GM19455 (cell line): ENCODE measurements around the gene OSBPL10.
"Not testable (repeated sequence)": the region's sequence is repeated elsewhere in the genome, so short reads cannot be mapped to it uniquely, and the experiment has no call there.

ENCODE experiments used
- ATAC-seq: cut with Tn5 transposase; IDR thresholded peaks from one replicate; pipeline ENCODE4 v1.9.1; 2021; ENCODE audit not compliant: unreplicated experiment

Gene OSBPL10, protein sequence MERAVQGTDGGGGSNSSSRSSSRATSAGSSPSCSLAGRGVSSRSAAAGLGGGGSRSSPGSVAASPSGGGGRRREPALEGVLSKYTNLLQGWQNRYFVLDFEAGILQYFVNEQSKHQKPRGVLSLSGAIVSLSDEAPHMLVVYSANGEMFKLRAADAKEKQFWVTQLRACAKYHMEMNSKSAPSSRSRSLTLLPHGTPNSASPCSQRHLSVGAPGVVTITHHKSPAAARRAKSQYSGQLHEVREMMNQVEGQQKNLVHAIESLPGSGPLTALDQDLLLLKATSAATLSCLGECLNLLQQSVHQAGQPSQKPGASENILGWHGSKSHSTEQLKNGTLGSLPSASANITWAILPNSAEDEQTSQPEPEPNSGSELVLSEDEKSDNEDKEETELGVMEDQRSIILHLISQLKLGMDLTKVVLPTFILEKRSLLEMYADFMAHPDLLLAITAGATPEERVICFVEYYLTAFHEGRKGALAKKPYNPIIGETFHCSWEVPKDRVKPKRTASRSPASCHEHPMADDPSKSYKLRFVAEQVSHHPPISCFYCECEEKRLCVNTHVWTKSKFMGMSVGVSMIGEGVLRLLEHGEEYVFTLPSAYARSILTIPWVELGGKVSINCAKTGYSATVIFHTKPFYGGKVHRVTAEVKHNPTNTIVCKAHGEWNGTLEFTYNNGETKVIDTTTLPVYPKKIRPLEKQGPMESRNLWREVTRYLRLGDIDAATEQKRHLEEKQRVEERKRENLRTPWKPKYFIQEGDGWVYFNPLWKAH

DNA sequence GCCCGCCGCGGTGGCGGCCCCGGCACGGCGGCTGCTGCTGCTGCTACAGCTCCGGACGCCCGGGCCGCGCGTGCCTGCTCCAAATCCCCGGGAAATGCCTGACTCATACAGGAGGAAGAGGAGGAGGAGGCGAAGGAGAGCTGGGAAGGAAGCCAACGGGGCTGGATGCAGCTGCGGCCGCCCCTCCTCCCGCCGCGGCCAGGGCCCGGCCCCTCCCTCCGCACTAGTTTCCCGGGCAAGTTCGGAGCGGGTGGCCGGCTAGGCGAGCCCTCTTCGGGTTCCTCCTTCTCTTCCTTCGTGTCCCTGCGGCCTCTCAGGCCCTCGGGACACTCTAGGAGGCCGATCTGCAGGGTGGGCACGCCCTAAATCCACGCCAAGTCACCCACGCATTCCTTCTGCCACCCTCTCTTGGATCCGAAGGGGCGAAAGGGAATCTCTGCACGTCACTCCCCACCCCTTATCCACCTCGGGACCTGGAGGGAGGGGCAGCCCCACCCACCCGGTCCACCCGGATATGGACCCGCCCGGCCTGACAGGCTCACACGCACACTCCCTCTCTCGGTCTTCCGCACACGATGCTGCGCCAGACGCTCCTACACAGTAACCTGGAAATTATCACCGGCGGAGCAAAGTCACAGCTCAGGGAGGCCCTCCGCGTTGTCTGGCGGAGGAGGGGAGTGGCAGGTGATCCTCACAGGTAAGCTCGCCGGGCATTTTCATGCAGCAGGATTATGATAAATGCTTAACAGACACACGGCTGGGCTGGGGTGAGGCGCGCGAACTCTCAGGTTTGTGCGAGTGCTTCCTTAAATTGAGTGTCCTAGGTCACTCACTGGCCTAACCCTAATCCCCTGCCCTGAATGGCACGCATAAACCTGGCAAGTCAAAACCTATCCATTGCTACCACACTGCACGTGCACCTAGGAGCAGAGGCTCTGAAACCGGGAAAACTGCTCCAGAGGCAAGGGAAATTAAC is at the start of gene OSBPL10, which contains the start of gene ZNF860:
Gene OSBPL10, minus strand, starts transcription at position 57 of the 976 bp plus-strand sequence. CDS start 83 bp downstream, outside the sequence.
Gene ZNF860, plus strand, starts transcription at position 545 of the 976 bp plus-strand sequence. CDS start 7,330 bp downstream, outside the sequence.
- peak; percentile 34 for ATAC-seq

DNA sequence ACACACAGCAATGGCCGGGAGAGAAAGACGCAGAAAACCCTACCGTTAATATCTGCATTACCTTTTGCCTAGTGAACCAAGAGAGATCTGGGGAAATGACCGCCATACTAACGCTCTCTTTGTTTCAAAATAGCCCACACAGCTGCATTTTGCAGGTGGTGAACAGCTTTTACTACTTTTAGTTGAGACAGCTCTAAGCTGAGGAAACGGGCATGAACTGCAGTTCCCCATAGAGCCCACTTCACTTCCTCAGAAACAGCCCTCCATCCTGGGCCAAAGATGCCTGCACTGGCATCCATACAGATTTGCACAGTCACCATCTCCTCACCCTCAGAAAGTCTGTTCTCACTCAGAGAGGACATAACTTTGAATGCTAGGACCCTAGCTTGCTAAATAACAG is 45.5 kb upstream of the OSBPL10 start:
- no peak for ATAC-seq

DNA sequence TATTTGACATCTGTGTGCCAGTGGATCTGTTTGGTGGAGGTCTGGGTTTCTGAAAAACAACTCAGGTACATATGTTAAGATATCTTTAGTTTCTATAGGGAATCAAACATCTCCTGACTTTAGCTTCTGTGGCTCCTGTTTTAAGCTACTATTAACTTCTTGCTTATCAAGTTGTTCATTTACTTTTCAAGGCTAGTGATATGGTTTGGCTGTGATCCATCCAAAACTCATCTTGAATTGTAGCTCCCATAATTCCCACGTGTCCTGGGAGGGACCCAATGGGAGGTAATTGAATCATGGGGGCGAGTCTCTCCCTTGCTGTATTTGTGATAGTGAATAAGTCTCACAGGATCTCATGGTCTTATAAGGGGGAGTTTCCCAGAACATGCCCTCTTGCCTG is 41.9 kb upstream of the OSBPL10 start:
- no peak for ATAC-seq

DNA sequence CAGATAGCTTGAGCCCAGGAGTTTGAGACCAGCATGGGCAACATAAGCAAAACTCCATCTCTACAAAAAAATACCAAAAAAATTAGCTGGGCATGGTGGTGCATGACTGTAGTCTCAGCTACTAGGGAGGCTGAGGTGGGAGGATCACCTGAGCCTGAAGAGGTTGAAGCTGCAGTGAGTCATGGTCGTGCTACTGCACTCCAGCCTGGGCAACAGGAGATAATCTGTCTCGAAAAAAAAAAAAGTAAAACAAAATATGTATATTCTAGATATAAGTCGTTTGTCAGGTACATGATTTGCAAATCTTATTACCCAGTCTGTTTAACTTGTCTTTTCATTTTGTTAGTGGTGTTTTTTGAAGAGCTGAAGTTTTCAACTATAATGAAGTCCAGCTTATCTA is 40.7 kb upstream of the OSBPL10 start:
- no peak for ATAC-seq

DNA sequence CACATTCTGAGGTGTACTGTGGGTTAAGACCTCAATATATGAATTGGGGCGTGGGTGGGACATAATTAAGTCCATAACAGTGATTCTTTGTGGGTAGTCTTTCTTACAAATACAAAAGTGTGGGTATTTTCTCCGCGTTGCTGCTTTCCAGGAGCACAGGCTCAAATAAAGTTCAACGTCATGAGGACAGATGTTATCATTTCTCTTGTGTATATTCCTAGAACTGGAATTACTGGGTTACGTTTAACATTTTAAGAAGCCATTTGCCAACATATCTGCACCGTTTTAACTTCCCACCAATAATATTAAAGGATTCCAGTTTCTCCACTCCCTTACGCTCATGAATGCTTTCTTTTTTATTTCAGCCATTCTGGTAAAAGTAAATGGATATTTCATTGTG is 40.1 kb upstream of the OSBPL10 start:
- ATAC-seq, result no peak

DNA sequence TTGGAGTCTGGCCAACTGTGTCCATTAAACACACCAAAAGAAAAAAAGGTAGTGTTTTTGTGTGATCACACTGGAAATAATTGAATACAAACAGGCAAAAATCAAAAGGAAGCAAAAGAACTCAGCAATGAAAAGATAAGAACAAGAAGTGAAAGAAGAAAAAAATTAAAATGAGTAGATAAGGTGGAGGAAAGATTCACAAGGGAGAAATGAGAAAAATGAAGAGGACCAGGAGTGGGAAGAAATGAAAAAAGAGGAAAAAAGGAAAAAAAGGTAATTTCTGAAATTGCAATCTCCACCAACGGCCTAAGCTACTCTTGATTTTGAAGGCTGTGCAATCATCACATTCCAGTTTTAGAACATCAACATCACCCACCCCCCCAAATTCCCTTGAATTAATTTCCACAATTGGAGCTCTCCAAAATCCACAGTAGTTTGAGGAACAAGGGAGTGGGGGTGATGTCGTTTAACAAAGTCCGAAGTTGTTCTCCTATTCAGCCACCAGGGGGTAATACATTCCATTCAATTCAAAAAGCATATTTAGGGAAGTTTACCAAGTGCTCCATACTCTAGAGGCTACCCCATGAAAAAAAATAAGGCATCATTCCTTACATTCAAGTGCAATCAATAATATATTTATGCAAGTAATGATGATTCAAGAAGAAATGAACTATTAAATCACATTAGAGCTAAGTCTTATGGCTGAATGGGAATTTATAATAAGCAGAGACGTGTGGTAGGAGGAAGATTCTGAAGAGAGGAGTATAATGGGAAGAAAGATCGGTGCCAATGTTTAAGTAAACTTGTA is 37.9 kb upstream of the OSBPL10 start:
- ATAC-seq, result peak; percentile 63

DNA sequence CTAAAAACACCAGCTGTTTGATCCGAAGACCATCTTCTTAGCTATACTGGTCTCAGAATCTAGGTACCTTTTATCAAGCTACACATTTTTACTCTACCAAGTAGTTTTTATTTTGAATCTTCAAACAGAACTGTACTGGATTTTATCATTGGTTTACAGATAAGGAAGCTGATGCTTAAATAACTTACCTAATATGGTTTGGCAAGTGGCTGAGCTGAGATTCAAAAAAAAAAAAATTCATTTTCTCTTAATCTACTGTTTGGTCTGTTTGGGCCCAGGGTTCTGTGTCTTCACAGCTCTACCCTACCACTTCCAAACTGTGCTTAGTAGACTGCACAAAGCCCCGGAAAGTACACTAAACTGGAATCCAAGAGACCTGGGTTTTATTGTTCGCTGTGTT is 36.2 kb upstream of the OSBPL10 start:
- no peak for ATAC-seq

DNA sequence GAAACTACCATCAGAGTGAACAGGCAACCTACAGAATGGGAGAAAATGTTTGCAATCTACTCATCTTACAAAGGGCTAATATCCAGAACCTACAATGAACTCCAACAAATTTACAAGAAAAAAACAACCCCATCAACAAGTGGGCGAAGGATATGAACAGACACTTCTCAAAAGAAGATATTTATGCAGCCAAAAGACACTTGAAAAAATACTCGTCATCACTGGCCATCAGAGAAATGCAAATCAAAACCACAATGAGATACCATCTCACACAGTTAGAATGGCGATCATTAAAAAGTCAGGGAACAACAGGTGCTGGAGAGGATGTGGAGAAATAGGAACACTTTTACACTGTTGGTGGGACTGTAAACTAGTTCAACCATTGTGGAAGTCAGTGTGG is 34.6 kb upstream of the OSBPL10 start:
- ATAC-seq, result not testable (repeated sequence)

DNA sequence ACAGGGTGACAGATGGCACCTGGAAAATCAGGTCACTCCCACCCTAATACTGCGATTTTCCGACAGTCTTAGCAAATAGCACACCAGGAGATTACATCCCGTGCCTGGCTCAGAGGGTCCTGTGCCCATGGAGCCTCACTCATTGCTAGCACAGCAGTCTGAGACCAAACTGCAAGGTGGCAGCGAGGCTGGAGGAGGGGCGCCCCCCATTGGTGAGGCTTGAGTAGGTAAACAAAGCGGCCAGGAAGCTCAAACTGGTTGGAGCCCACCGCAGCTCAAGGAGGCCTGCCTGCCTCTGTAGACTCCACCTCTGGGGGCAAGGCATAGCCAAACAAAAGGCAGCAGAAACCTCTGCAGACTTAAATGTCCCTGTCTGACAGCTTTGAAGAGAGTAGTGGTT is 29.6 kb upstream of the OSBPL10 start:
- ATAC-seq, result not testable (repeated sequence)

DNA sequence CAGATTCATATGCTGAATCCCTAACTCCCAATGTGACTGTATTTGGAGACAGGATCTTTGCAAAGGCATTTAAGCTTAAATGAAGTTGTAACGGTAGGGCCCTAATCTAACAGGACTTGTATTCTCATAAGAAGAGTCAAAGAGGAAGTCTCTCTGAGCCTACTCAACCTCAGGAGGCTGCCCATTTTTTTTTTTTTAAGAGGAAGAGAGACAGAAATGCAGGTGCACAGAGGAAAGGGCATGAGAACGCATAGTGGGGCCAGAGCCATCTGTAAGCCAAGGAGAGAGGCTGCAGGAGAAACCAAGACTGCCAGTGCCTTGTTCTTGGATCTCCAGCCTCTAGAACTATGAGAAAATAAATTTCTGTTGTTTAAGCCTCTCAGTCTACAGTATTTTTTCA is 28.9 kb upstream of the OSBPL10 start:
- no peak for ATAC-seq

DNA sequence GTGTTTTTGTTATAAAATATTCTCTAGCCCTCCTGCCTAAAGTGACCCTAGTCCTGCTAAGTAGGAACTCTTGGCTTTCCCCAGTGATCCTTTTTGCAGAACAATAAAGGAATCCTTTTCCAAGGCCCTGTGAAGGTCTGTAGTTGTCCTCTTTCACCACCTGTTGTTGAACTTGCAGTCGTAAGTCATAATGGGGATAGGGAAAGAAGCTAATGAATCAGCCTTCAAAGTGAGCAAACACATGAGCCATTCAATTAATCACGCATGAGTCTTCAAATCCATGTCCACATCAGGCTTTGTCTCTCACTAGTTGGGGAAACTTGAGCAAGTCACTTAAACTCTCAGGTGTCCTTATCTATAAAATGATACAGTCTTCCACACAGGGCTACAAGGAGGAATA is 28.0 kb upstream of the OSBPL10 start:
- ATAC-seq, result no peak

DNA sequence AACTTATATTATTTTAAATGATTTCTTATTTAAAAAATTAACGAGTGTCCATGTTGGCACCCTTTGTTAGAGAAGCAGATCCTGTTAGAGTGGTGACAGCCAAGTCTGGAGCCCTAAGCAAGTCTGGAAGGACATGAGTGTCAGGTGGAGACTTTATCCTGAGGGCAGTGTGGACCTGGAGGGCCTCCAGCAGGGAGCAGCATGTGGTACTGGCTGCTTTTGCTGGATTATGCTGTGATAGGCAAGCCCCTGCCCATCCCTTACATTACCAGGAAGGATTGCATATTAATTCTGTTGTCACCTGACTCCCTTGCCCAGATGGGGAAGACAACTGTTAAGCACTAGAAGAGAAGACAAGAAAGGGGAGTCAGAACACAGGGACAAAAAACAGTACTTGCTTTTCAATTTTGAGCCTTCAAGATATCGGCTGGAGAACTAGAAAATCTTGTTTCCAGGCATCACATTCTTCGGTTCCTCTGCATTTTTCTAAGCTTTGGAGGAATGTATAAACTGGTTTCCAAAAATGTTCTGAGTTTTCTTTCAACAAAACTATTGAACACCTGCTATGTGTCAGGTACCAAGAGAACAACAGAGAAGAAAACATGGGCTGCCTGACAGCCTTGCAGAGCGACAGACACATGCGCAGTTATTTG is 23.2 kb upstream of the OSBPL10 start:
- no peak for ATAC-seq

DNA sequence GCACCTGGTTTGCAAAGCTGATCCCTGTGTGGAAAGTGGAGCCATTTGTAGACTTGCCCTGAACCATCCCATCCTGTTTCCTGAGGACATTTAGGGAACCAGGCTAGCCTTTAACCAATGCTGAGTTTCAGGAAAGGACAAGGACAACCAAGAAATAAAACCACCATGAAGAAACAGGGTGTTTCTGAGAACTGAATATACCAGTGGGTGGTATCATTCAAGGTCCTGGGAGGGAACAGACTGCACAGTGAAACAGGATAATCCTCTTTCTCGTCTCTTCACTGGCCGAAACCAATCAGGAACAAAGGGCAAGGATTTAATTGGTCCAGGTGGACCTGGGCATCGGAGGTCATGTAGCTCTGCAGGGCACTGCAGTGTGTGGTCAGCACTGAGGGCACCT is 22.3 kb upstream of the OSBPL10 start:
- no peak for ATAC-seq

DNA sequence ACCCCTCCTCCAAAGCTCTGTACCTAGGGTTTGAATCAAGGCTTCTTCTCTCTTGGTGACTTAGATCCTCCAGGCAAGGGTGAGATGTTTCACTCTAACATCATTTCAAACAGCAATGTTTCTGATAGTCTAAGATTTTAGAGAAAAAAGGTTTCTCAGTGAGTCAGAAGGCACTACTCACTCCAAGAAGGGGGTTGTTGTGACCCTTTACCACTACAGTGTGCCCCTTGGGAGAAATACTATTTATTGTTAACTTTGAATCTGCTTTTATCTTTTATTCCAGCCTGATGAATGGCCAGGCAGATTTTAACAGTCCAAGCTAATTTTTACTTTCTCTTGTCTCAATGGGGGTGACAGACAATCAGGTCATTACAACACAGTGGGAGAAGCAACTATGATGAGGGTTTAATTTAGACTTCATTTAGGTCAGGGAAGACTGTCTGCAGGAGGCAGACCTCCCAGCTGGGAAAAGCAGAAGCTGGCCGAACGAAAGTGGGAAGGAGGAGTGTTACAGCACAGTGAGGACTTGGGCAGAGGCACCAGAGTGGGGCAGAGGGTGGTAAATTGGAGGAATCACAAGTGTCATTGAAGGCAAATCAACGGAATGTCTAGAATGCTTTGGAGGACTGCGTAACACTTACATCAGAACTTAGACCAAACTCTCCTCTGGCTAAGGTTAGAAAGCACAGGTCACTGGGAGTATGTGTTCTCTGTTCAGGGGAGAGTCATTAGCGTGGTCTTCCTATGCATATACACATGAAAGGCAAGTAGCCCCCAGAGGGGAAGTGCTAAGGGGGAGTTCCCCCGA is 21.7 kb upstream of the OSBPL10 start:
- no peak for ATAC-seq

DNA sequence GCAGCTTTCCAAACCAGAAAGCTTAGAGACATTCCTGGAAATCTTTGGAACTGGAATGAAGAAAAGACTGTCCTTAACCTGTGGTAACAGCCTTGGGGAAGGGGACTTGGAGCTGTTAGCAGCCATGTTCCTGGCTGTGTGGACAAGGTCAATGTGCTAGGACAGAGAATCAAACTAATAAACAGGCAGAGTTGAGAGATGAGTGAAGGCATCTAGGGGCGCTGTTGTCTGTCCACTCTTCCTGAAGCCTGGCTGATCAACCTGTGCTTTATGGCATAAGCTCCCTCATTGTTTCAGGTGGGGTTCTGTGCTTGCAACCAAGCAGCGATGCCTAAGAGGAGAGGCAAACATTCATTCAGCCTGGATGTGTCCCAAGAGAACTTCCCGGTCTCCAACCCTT is 19.8 kb upstream of the OSBPL10 start:
- no peak for ATAC-seq

DNA sequence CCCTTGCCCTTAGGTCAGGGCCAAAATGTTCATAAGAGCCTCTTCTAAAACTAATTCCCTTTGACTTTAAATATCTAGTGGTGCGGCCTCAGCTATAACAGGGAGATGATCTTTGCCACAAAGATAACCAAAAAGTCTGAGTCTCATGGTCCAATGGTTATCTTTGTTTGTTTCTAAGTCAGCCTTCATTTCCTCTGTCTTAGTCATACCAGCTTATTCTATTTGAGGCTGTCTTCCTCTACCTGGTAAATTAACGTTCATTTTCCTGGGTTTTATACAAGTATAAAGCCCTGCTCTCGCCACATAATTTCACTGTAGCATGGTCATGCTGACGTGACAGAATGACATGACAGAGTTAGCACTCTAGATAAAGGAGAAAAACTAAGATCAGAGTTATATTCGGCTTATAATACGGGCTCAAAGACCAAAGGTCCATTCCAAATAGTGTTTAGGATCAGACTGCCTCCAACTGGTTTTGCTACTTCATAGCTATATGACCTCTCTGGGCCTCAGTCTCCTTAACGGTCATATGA is 18.9 kb upstream of the OSBPL10 start:
- ATAC-seq, result no peak

DNA sequence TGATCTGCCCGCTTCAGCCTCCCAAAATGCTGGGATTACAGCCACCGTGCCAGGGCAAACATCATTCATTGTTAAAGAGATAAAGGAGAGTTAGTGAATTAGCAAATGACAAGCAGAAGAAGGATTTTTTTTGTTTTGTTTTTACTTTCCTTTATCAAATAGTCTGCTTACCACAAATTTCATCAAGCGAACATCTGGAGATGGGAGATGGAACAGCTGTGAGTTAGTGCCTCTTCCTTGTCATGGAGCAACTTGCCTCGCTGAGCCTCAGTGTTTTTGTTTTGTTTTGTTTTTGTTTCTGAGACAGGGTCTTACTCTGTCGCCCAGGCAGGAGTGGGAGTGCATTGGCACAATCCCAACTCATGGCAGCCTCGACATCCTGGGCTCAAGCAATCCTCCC is 16.4 kb upstream of the OSBPL10 start:
- ATAC-seq, result no peak

DNA sequence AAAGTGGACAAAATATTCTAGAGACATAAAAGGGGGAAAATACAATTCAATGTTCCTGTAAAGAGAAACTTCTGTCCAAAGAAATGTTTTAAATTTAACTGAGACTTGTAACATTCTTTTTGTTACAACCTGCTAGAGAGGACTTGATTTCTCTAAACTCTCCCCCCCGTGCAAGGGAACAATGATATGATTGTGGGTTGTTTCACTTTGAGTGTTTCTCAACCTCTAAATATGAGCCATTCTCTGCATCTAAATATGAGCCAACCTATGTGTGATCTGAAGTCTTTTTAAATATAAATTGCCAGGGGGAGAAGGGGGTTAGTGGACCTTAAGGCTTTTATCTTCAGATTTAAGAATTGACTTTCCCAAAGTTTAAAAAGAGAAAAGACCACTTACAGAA is 15.1 kb upstream of the OSBPL10 start:
- no peak for ATAC-seq

DNA sequence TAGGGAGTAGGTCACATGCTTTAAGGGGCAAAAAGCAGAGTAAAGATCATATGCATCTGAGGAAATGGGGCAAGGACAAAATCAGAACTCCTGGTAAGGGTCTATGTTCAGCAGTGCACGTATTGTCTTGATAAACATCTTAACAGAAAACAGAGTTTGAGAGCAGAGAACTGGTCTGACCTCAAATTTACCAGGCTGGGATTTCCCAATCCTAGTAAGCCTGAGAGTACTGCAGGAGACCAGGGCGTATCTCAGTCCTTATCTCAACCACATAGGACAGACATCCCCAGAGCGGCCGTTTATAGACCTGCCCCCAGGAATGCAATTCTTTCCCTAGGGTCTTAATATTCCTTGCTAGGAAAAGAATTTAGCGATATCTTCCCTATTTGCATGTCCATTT is 14.0 kb upstream of the OSBPL10 start:
- not testable (repeated sequence) for ATAC-seq
